GM15510 (cell line): ENCODE results near the gene TNFSF9.

Source experiments
- POLR2A ChIP-seq: IDR thresholded peaks from 3 replicates; pipeline ENCODE4 v1.6.1; 2011; ENCODE audit warnings: borderline replicate concordance; ENCODE audit not compliant: insufficient read length; ENCODE audit errors: extremely low read depth

TNFSF9 gene

GRCh38 chr19:6530386-6531162, at the start of gene TNFSF9:
TNFSF9 (plus strand) TSS chr19:6531026; CDS start chr19:6531037, 11 bp downstream.
- peak; percentile 99 for TF ChIP-seq POLR2A

- TF ChIP-seq POLR2A, result peak; percentile 77
These were observed 49.1 kb upstream of the TNFSF9 start, which contains the start of gene DENND1C for GRCh38 chr19:6481541-6482342. DENND1C (minus strand) TSS chr19:6481787; CDS start chr19:6481695, 92 bp downstream.

GRCh38 chr19:6482343-6482686, 48.5 kb upstream of the TNFSF9 start:
- no peak for TF ChIP-seq POLR2A

- TF ChIP-seq POLR2A, result no peak
These were observed 47.6 kb upstream of the TNFSF9 start for GRCh38 chr19:6483235-6483634.

- TF ChIP-seq POLR2A, result no peak
These were observed 46.6 kb upstream of the TNFSF9 start for GRCh38 chr19:6484230-6484629.

GRCh38 chr19:6484831-6485230, 46.0 kb upstream of the TNFSF9 start:
- TF ChIP-seq POLR2A, result no peak

GRCh38 chr19:6489278-6490061, 41.4 kb upstream of the TNFSF9 start:
- peak; percentile 37 for TF ChIP-seq POLR2A

GRCh38 chr19:6490134-6490533, 40.7 kb upstream of the TNFSF9 start:
- TF ChIP-seq POLR2A, result no peak

GRCh38 chr19:6491802-6492592, 38.8 kb upstream of the TNFSF9 start:
- TF ChIP-seq POLR2A, result no peak

GRCh38 chr19:6494438-6495036, 36.3 kb upstream of the TNFSF9 start:
- TF ChIP-seq POLR2A, result no peak

- TF ChIP-seq POLR2A, result no peak
These were observed 34.9 kb upstream of the TNFSF9 start for GRCh38 chr19:6495947-6496346.

GRCh38 chr19:6498294-6499036, 32.4 kb upstream of the TNFSF9 start:
- TF ChIP-seq POLR2A, result no peak
